T-helper 9 cell (primary cell): Measurements from ENCODE around the gene CPNE1.
"Not testable (repeated sequence)": the region's sequence is repeated elsewhere in the genome, so short reads cannot be mapped to it uniquely, and the experiment has no call there.

Experiments
- DNase-seq: peaks from one replicate; pipeline ENCODE4 v3.0.0-alpha.2; 2020

The CPNE1 gene

GRCh38 chr20:35697696-35698297, 33.1 kb upstream of the CPNE1 start:
- DNase-seq: no peak

GRCh38 chr20:35695978-35696377, 31.3 kb upstream of the CPNE1 start:
- no peak for DNase-seq

GRCh38 chr20:35695245-35695749, 30.6 kb upstream of the CPNE1 start:
- no peak for DNase-seq

- no peak for DNase-seq
These were observed 25.6 kb upstream of the CPNE1 start for GRCh38 chr20:35690265-35690664.

GRCh38 chr20:35686872-35687271, 22.2 kb upstream of the CPNE1 start:
- not testable (repeated sequence) for DNase-seq

GRCh38 chr20:35685368-35685767, 20.7 kb upstream of the CPNE1 start:
- DNase-seq: not testable (repeated sequence)

- DNase-seq: no peak
These were observed 17.3 kb upstream of the CPNE1 start for GRCh38 chr20:35681960-35682359.

DNA sequence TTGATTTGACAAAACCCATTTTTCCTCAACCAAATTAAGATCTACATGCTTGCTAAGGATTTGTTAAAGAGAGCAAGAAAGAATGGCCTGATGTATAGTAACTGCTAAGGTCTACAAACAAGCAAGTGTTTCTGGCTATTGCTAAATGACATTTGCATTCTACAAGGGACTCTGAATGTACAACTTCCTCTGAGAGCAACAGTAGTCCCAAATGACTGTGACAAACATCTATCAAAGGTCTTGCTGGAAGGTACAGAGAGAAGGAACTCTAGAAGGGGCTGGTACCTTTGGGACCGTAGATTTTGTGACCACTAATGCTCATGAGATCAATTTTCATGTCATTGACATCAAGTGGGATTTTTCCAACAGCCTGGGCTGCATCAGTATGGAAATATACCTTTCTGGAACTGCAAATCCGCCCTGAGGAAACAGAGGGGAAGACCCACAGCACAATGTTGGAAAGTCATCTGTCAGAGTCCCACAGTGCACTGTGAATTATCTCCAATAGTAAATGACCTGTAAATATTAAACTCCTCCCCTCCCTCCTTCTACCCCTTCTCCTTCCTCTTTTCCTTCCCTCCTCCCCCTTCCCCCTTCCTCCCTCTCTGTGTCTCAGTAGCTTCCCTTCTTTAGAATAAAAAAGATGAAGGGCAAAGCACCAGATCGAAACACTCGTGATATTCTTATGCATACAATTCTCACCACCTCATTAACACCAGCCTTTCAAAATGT, 15.9 kb upstream of the CPNE1 start:
- no peak for DNase-seq

GRCh38 chr20:35674921-35675320, 10.2 kb upstream of the CPNE1 start:
- no peak for DNase-seq

DNA sequence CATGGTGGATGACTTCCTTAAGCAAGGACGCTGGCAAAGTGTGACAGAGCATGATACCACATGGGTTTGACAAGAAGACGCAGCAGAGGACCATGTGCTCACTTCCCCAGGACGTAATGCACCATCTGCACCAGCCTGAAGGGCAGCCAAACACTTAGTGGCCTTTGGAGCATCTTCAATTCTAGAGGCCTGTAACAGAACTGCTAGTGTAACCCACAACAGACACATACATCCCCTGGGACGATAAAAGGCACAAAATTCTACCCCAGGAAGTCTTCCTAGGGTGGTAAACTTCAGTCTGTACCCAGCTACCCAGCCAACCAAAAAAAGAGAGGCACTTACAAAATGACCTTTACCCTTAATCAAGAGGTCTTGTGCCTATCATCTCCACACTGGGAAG, 9.2 kb upstream of the CPNE1 start:
- no peak for DNase-seq

- DNase-seq: no peak
These were observed 5.0 kb upstream of the CPNE1 start for GRCh38 chr20:35669681-35670080.

- DNase-seq: no peak
These were observed 4.5 kb upstream of the CPNE1 start for GRCh38 chr20:35669221-35669620.

DNA sequence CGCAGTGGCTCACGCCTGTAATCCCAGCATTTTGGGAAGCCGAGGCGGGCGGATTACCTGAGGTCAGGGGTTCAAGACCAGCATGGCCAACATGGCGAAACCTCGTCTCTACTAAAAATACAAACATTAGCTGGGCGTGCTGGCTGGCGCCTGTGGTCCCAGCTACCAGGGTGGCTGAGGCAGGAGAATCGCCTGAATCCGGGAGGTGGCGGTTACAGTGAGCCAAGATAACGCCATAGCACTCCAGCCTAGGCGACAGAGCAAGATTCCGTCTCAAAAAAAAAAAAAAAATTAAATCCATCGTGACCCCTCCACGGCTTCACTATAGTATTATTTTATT, 1.2 kb upstream of the CPNE1 start:
- no peak for DNase-seq

GRCh38 chr20:35663516-35664465, 909 bp downstream of the CPNE1 start:
- peak; percentile 51 for DNase-seq

GRCh38 chr20:35662551-35662950, 2.1 kb downstream of the CPNE1 start:
- DNase-seq: no peak

GRCh38 chr20:35661908-35662307, 2.8 kb downstream of the CPNE1 start:
- DNase-seq: no peak

- no peak for DNase-seq
These were observed 3.6 kb downstream of the CPNE1 start for GRCh38 chr20:35661053-35661452.

GRCh38 chr20:35660122-35660937, 4.4 kb downstream of the CPNE1 start:
- no peak for DNase-seq

- DNase-seq: no peak
These were observed 7.4 kb downstream of the CPNE1 start for GRCh38 chr20:35657271-35657670.

GRCh38 chr20:35654415-35654814, 10.3 kb downstream of the CPNE1 start:
- no peak for DNase-seq

GRCh38 chr20:35653893-35654292, 10.8 kb downstream of the CPNE1 start:
- no peak for DNase-seq

DNA sequence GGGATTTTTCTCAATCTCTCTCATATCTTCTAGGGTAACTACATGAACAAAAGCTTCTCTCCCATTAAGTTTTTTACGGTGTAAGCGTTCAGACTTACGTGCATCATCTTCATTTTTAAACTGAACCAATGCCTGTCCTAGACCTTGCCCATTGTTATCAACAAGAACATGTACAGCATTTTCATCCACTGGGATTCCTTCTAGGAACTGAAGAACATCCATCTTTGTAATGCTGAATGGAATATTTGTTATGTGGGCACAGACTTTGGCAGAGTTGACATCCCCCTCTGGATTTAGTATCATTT, 11.3 kb downstream of the CPNE1 start:
- no peak for DNase-seq
